Smooth muscle cell (in vitro differentiated cells): ENCODE measurements around the gene TOB1. TPM values are rescaled to one million over a fixed set of nuclear protein-coding genes. Genes with fewer than 3 reads are reported as not detected.

Experiments
- DNase-seq: peaks from one replicate; lab custom pipeline; 2025; ENCODE audit not compliant: unreplicated experiment; lab: John Stamatoyannopoulos, UW
- H2AFZ ChIP-seq: fragments of 200-600 bp; sonication (generic); 2 replicates; pipeline ENCODE4 v1.6.0; 2016; ENCODE audit warnings: antibody characterized with exemption, low read depth, mild to moderate bottlenecking
- H3F3A ChIP-seq: fragments of 200-600 bp; sonication (generic); 2 replicates; pipeline ENCODE4 v1.6.0; 2017; ENCODE audit warnings: antibody characterized with exemption, low read depth
- H3K27ac ChIP-seq: fragments of 200-600 bp; sonication (generic); 2 replicates; pipeline ENCODE4 v1.5.1; 2016; ENCODE audit warnings: low read depth, mild to moderate bottlenecking
- H3K27me3 ChIP-seq: fragments of 200-600 bp; sonication (generic); 2 replicates; pipeline ENCODE4 v1.6.1; 2016; ENCODE audit warnings: low read depth, mild to moderate bottlenecking
- H3K36me3 ChIP-seq: fragments of 200-600 bp; sonication (generic); 2 replicates; pipeline ENCODE4 v1.5.1; 2016; ENCODE audit warnings: low read depth
- H3K4me1 ChIP-seq: fragments of 200-600 bp; sonication (generic); 2 replicates; pipeline ENCODE4 v1.5.1; 2016; ENCODE audit warnings: low read depth
- H3K4me2 ChIP-seq: fragments of 200-600 bp; sonication (generic); 2 replicates; pipeline ENCODE4 v1.6.0; 2016; ENCODE audit warnings: mild to moderate bottlenecking
- H3K4me3 ChIP-seq: fragments of 200-600 bp; sonication (generic); 2 replicates; pipeline ENCODE4 v1.5.1; 2016; ENCODE audit warnings: mild to moderate bottlenecking
- H3K79me2 ChIP-seq: fragments of 200-600 bp; sonication (generic); 2 replicates; pipeline ENCODE4 v1.6.0; 2016; ENCODE audit warnings: low read depth, mild to moderate bottlenecking
- H3K9ac ChIP-seq: fragments of 200-600 bp; sonication (generic); 2 replicates; pipeline ENCODE4 v1.6.0; 2016; ENCODE audit warnings: low read depth
- H3K9me3 ChIP-seq: fragments of 200-600 bp; sonication (generic); replicated peaks from 2 replicates; pipeline ENCODE4 v1.5.1; 2016; ENCODE audit warnings: low read depth
- H4K20me1 ChIP-seq: fragments of 200-600 bp; sonication (generic); 2 replicates; pipeline ENCODE4 v1.6.0; 2016; ENCODE audit warnings: low read depth
- CTCF ChIP-seq: fragments of 200-600 bp; sonication (generic); IDR thresholded peaks from 2 replicates; pipeline ENCODE4 v1.5.1; 2017; ENCODE audit warnings: borderline replicate concordance, mild to moderate bottlenecking, antibody characterized with exemption; ENCODE audit not compliant: insufficient read depth, poor library complexity, severe bottlenecking
- WGBS: methylation state at CpG from one replicate; pipeline ENCODE4 v1.1.7; 2016; ENCODE audit warnings: low lambda C conversion rate; 5-methylcytosine and 5-hydroxymethylcytosine counted together
- polyA plus RNA-seq: library from polyadenylated mRNA; unstranded; fragments of >200 nt; fragmentation: Nextera tagmentation; extraction: Ambion mirVana; gene quantifications from 2 replicates; pipeline ENCODE4 v1.2.1, GENCODE V29; 2016
- total RNA-seq: library from RNA; depleted of rRNA; stranded (reverse); fragments of >200 nt; gene quantifications from 2 replicates; pipeline ENCODE4 v1.2.3, GENCODE V29; 2014

Gene TOB1
- total and polyA plus RNA-seq, 2 experiments from 2014 or later, result 29.3 to 39.8 TPM

- peak; percentile 78 for DNase-seq
- Histone ChIP-seq H2AFZ (peak overlapping the region; percentile 68), H3K79me2 (peaks cover 34% of the 10 kb centered on the region), H3K36me3 (no peaks in the 10 kb centered on the region), H4K20me1 (peaks cover 31% of the 10 kb centered on the region), H3K9me3 (no peaks in the 10 kb centered on the region), H3F3A (peaks cover 14% of the 10 kb centered on the region), H3K27me3 (no peaks in the 10 kb centered on the region), H3K9ac (peak overlapping the region; percentile 88), H3K4me1 (peaks cover 20% of the 10 kb centered on the region), H3K4me2 (peak overlapping the region; percentile 98), H3K4me3 (peak overlapping the region; percentile 98), H3K27ac (peak overlapping the region; percentile 97)
- 1% methylated on average over 33 of the region's 35 CpGs for WGBS
- TF ChIP-seq CTCF, result no peak
Measured at GRCh38 chr17:50867363-50868139, 1.4 kb upstream of the TOB1 start.

- TF ChIP-seq CTCF, result no peak
- peak overlapping the region; percentile 97 for H3K27ac ChIP-seq
- no peaks in the 10 kb centered on the region for H3K36me3 ChIP-seq
- H3F3A ChIP-seq, result peaks cover 14% of the 10 kb centered on the region
- peaks cover 40% of the 10 kb centered on the region for H3K79me2 ChIP-seq
- H3K27me3 ChIP-seq, result no peaks in the 10 kb centered on the region
- peak overlapping the region; percentile 88 for H3K9ac ChIP-seq
- peaks cover 24% of the 10 kb centered on the region for H3K4me1 ChIP-seq
- 0% methylated on average over 28 of the region's 28 CpGs for WGBS
- H3K4me3 ChIP-seq, result peak overlapping the region; percentile 98
- peak overlapping the region; percentile 68 for H2AFZ ChIP-seq
- DNase-seq, result peak; percentile 78
- H4K20me1 ChIP-seq, result peaks cover 37% of the 10 kb centered on the region
- peak overlapping the region; percentile 98 for H3K4me2 ChIP-seq
- no peaks in the 10 kb centered on the region for H3K9me3 ChIP-seq
Measured at GRCh38 chr17:50866950-50867362, 802 bp upstream of the TOB1 start.

- H3K4me1 ChIP-seq, result peaks cover 24% of the 10 kb centered on the region
- H3K27me3 ChIP-seq, result no peaks in the 10 kb centered on the region
- H3K79me2 ChIP-seq, result peaks cover 41% of the 10 kb centered on the region
- H3K9me3 ChIP-seq, result no peaks in the 10 kb centered on the region
- peak overlapping the region; percentile 94 for H3K9ac ChIP-seq
- no peak for TF ChIP-seq CTCF
- H4K20me1 ChIP-seq, result peaks cover 44% of the 10 kb centered on the region
- no peak for DNase-seq
- H3F3A ChIP-seq, result peaks cover 11% of the 10 kb centered on the region
- peak overlapping the region; percentile 73 for H3K27ac ChIP-seq
- 0% methylated on average over 15 of the region's 53 CpGs for WGBS
- H3K4me3 ChIP-seq, result peak overlapping the region; percentile 98
- no peaks in the 10 kb centered on the region for H3K36me3 ChIP-seq
- H2AFZ ChIP-seq, result no peak overlapping the region
- H3K4me2 ChIP-seq, result peak overlapping the region; percentile 98
Measured at GRCh38 chr17:50865868-50866260, 290 bp downstream of the TOB1 start.
